Measurements from ENCODE around the gene KCTD21. TPM values are rescaled to one million over a fixed set of nuclear protein-coding genes. Genes with fewer than 3 reads are reported as not detected.

Gene KCTD21
- total and polyA plus RNA-seq, 8 donors = 2.9 to 62.4 (median 3.7) TPM; not detected in 1

DNA sequence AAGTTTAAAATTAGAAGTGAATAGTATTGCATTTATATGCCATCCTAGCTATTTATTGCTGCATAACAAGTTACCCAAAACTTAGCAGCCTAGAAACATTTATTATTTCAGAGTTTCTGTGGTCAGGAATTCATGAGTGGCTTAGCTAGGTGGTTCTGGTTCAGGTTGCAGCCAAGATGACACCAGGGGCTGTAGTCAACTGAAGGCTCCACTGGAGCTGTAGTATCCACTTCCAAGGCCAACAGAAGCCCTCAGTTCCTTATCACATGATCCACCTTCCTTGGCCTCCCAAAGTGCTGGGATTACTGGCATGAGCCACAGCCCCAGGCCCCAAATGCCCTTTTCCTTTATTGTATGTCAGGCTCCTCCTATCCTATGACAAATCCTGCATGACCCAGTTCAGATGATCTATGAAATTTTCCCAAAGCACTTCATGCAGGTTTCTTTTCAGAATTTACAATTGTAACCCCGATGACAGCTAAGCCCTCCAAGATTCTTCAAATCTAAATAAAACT lies 42.9 kb downstream of the KCTD21 start:
- H3K27me3 ChIP-seq = no peaks in the 10 kb centered on the region
- no peaks in the 10 kb centered on the region for H3K9me3 ChIP-seq
- no peak for TF ChIP-seq POLR2AphosphoS5 (IDR thresholded peaks at IDR 0.05)
- TF ChIP-seq POLR2A (IDR thresholded peaks at IDR 0.05) = no peak
- no peak for TF ChIP-seq EP300 (IDR thresholded peaks at IDR 0.05)
- TF ChIP-seq, protein P1, sequence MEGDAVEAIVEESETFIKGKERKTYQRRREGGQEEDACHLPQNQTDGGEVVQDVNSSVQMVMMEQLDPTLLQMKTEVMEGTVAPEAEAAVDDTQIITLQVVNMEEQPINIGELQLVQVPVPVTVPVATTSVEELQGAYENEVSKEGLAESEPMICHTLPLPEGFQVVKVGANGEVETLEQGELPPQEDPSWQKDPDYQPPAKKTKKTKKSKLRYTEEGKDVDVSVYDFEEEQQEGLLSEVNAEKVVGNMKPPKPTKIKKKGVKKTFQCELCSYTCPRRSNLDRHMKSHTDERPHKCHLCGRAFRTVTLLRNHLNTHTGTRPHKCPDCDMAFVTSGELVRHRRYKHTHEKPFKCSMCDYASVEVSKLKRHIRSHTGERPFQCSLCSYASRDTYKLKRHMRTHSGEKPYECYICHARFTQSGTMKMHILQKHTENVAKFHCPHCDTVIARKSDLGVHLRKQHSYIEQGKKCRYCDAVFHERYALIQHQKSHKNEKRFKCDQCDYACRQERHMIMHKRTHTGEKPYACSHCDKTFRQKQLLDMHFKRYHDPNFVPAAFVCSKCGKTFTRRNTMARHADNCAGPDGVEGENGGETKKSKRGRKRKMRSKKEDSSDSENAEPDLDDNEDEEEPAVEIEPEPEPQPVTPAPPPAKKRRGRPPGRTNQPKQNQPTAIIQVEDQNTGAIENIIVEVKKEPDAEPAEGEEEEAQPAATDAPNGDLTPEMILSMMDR (IDR thresholded peaks at IDR 0.05) = no peak
- no peak for DNase-seq
- WGBS, 5 donors = 81 to 100% (median 92%) methylated on average over 1 of the region's 1 CpG
- H3K4me1 ChIP-seq = peaks cover 0 to 10% (median 1%) of the 10 kb centered on the region in 4 donors
- intact Hi-C loops (cut with DNase I; ENCODE audit: low total_unique reads) = no loop called here
- H3K36me3 ChIP-seq = no peaks in the 10 kb centered on the region
- H3K4me3 ChIP-seq = no peak overlapping the region
- H3K27ac ChIP-seq = no peak overlapping the region

DNA sequence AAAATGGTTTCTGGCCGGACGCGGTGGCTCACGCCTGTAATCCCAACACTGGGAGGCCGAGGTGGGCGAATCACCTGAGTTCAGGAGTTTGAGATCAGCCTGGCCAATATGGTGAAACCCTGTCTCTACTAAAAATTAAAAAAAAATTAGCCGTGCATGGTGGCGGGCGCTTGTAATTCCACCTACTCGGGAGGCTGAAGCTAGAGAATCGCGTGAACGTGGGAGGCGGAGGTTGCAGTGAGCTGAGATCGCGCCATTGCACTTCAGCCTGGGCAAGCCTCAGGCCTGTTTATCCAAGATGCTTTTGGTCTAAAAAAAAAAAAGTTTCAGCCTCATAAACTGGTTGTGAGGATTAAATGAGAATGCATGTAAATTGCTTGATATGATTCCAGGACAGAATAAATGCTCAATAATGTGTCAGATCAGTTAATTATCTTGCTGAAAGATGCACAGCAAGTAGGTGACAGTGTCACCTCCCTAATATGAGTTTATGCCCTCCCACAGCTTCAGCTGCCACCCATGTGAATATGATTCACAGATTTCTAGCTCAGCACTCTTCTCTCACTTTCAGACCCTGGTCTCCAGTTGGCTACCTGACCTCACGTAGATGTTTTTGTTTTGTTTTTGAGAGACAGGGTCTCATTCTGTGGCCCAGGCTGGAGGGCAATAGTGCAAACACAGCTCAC lies 47.9 kb downstream of the KCTD21 start:
- intact Hi-C loops (cut with DNase I; ENCODE audit: low total_unique reads) = no loop called here
- peaks cover under 1 to 11% (median 7%) of the 10 kb centered on the region in 4 donors for H3K36me3 ChIP-seq
- WGBS, 5 donors = 54 to 72% (median 64%) methylated on average over 17 of the region's 17 CpGs
- TF ChIP-seq POLR2A (IDR thresholded peaks at IDR 0.05) (no peak), POLR2AphosphoS5 (IDR thresholded peaks at IDR 0.05) (no peak), EP300 (IDR thresholded peaks at IDR 0.05) (no peak)
- TF ChIP-seq, protein P1 (IDR thresholded peaks at IDR 0.05) = no peak
- no peaks in the 10 kb centered on the region for H3K9me3 ChIP-seq
- peaks cover 7 to 29% (median 17%) of the 10 kb centered on the region in 4 donors for H3K4me1 ChIP-seq
- no peaks in the 10 kb centered on the region for H3K27me3 ChIP-seq
- peak overlapping the region in 1 of 5 donors; percentile 87 for H3K27ac ChIP-seq
- peak overlapping the region; percentile 64 to 77 (median 68) for H3K4me3 ChIP-seq
- no peak for DNase-seq

DNA sequence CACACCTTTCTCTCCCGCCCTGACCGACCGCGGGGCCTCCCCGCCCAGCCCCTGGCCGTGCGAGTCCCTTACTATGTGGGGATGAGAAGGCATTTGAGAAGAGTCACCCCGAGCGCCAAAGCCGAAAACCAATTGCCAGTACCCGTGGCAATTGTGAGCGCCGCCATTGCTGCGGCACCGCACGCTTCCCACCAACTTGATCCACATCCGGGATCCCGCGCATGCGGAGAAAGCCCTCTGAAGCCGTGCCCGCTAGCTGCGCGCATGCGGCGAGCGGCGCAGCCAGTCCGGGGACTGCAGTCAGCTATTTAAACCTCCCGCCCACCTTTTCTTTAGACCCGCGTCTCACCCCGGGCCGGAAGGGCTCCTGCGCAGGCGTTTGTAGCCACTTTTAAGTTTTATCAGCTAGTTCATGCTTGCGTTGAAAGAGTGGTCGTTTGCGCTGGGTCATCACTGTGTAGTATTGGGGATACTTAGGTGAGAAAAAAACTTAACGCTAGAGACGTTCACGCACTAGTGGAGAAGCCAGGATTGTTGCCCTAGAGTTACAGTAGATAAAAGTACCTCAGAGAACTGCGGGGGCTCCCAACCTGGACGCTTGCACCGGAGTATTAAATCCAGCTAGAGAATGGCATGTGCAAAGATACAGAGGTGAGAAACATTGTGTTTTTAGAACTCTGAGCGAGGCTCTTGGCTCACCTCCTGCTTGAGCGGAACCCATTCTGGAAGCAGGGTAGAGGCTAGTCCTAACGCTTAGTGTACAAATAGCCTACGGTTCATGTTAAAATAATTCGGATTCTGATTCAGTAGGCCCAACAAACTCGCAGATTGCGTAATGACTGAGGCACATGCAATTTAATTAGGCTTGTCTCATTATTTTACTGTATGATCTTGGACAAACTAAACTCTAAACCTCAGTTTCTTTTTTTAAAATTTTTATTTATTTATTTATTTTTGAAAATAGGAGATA lies 48.7 kb downstream of the KCTD21 start, which contains the start of gene ALG8:
Gene ALG8, minus strand, starts transcription at position 205 of the 970 bp plus-strand sequence. Its CDS starts 38 bp downstream, at position 167.
- WGBS, 5 donors = 2 to 3% (median 2%) methylated on average over 44 to 52 of the region's 52 CpGs

More for the DNA sequence above, 48.7 kb downstream of the KCTD21 start, which contains the start of gene ALG8:
- peak within 1 kb of the TSS; percentile 64 to 77 (median 68) for H3K4me3 ChIP-seq
- H3K27ac ChIP-seq = peak within 1 kb of the TSS; percentile 68 to 87 (median 84)
- no peaks in the 10 kb centered on the region for H3K9me3 ChIP-seq
- no peaks in the 10 kb centered on the region for H3K27me3 ChIP-seq
- peaks cover 4 to 18% (median 10%) of the 10 kb centered on the region in 4 donors for H3K36me3 ChIP-seq
- DNase-seq = peak; percentile 97 to 99
- intact Hi-C loops (cut with DNase I; ENCODE audit: low total_unique reads) = no loop called here
- peaks cover 7 to 29% (median 17%) of the 10 kb centered on the region in 4 donors for H3K4me1 ChIP-seq
- TF ChIP-seq EP300 (IDR thresholded peaks at IDR 0.05) = no peak
- peak in 2 of 4 donors; percentile 33 to 46 for TF ChIP-seq POLR2A (IDR thresholded peaks at IDR 0.05)
- TF ChIP-seq POLR2AphosphoS5 (IDR thresholded peaks at IDR 0.05) = peak in 2 of 3 donors; percentile 81 to 94
- TF ChIP-seq, protein P1 (IDR thresholded peaks at IDR 0.05) = peak in 1 of 7 experiments; percentile 20
